NAMALWA (cell line): ENCODE data around the gene IGFBP5.

Source experiments
- DNase-seq: peaks from one replicate; pipeline ENCODE4 v3.0.0-alpha.2; 2015; ENCODE audit warnings: low spot score

The IGFBP5 gene

GRCh38 chr2:216644842-216645635 lies 50.3 kb downstream of the IGFBP5 start:
- DNase-seq = no peak

GRCh38 chr2:216643986-216644659 lies 51.2 kb downstream of the IGFBP5 start:
- no peak for DNase-seq

- no peak for DNase-seq
Measured at GRCh38 chr2:216637472-216637871, 57.9 kb downstream of the IGFBP5 start.

GRCh38 chr2:216636551-216637450 lies 58.5 kb downstream of the IGFBP5 start:
- DNase-seq = no peak

GRCh38 chr2:216635701-216636550 lies 59.4 kb downstream of the IGFBP5 start:
- DNase-seq = no peak

GRCh38 chr2:216635171-216635570 lies 60.2 kb downstream of the IGFBP5 start:
- DNase-seq = no peak

GRCh38 chr2:216634370-216635148 lies 60.8 kb downstream of the IGFBP5 start:
- DNase-seq = no peak

GRCh38 chr2:216633616-216634369 lies 61.6 kb downstream of the IGFBP5 start:
- DNase-seq = no peak

GRCh38 chr2:216632952-216633615 lies 62.3 kb downstream of the IGFBP5 start, which contains the start of gene IGFBP2:
Gene IGFBP2 (plus strand): TSS chr2:216633420. CDS start chr2:216633524, 104 bp downstream.
- DNase-seq = no peak

GRCh38 chr2:216632346-216632951 lies 62.9 kb downstream of the IGFBP5 start:
- no peak for DNase-seq

- DNase-seq = no peak
Measured at GRCh38 chr2:216629784-216630183, 65.6 kb downstream of the IGFBP5 start.

GRCh38 chr2:216626875-216627245 lies 68.5 kb downstream of the IGFBP5 start:
- DNase-seq = no peak

GRCh38 chr2:216626168-216626874 lies 69.0 kb downstream of the IGFBP5 start:
- no peak for DNase-seq

- no peak for DNase-seq
Measured at GRCh38 chr2:216624251-216624650, 71.1 kb downstream of the IGFBP5 start.

GRCh38 chr2:216622526-216622925 lies 72.8 kb downstream of the IGFBP5 start:
- DNase-seq = peak; percentile 78
